ENCODE measurements around the gene ITPKC. TPM values are rescaled to one million over a fixed set of nuclear protein-coding genes. Genes with fewer than 3 reads are reported as not detected.

ITPKC gene
- total RNA-seq = 100 to 1,000 TPM in 2 of 4 donors, 10 to 100 TPM in 2; 58.5 to 127 (median 95.7) TPM

GRCh38 chr19:40716482-40717324 lies at the start of gene ITPKC, which contains the start of gene COQ8B:
TSS of gene ITPKC (plus strand) at chr19:40717112. CDS start at chr19:40717136, 24 bp downstream.
TSS of gene COQ8B (minus strand) at chr19:40716886. CDS start at chr19:40714632, 2,254 bp downstream.
- H3K27ac ChIP-seq = peak within 1 kb of the TSS; percentile 98 to 100 (median 100)
- peak; percentile 89 for DNase-seq
- intact Hi-C loops (cut with DNase I) = loop anchor here (5.0 kb wide), 1 partner anchor 109 kb away; no protein-coding TSS in a partner anchor
- no peaks in the 10 kb centered on the region for H3K9me3 ChIP-seq
- H3K4me1 ChIP-seq = peaks cover 24 to 74% (median 42%) of the 10 kb centered on the region in 3 donors
- peak in 3 of 4 donors; percentile 86 to 91 (median 89) for TF ChIP-seq POLR2A (IDR thresholded peaks at IDR 0.05)
- peak in 4 of 6 experiments; percentile 18 to 45 (median 42) for TF ChIP-seq CTCF (IDR thresholded peaks at IDR 0.05)
- peaks cover 0 to 24% (median 0%) of the 10 kb centered on the region in 3 donors for H3K36me3 ChIP-seq
- H3K4me3 ChIP-seq = peak within 1 kb of the TSS; percentile 81 to 94 (median 92)
- no peaks in the 10 kb centered on the region for H3K27me3 ChIP-seq
- 0% methylated on average over 11 to 15 of the region's 76 CpGs for whole genome bisulfite sequencing, 2 donors

- Histone ChIP-seq H3K27me3 (no peaks in the 10 kb centered on the region), H3K4me3 (no peak overlapping the region), H3K4me1 (peaks cover 5 to 27% (median 11%) of the 10 kb centered on the region in 3 donors), H3K36me3 (peaks cover 15 to 59% (median 24%) of the 10 kb centered on the region in 3 donors), H3K27ac (peak overlapping the region in 2 of 4 donors; percentile 84 to 93), H3K9me3 (no peaks in the 10 kb centered on the region)
- intact Hi-C loops (cut with DNase I) = loop anchor here (10.0 kb wide), 1 partner anchor 467 kb away; no protein-coding TSS in a partner anchor
- TF ChIP-seq CTCF (IDR thresholded peaks at IDR 0.05) (no peak), POLR2A (IDR thresholded peaks at IDR 0.05) (no peak)
- 80% methylated on average over 1 of the region's 14 CpGs; no CpG with 5 or more reads in 1 of the 2 donors for WGBS, 2 donors
- no peak for DNase-seq
Measured at GRCh38 chr19:40667602-40668001, 49.3 kb upstream of the ITPKC start.

- H3K27ac ChIP-seq = no peak overlapping the region
- H3K4me1 ChIP-seq = peaks cover 0 to 23% (median 5%) of the 10 kb centered on the region in 3 donors
- WGBS, 2 donors = 90 to 94% methylated on average over 5 to 7 of the region's 7 CpGs
- intact Hi-C loops (cut with DNase I) = loop anchor here (10.0 kb wide), 1 partner anchor 466 kb away; no protein-coding TSS in a partner anchor
- H3K27me3 ChIP-seq = no peaks in the 10 kb centered on the region
- H3K9me3 ChIP-seq = no peaks in the 10 kb centered on the region
- H3K4me3 ChIP-seq = no peak overlapping the region
- DNase-seq = no peak
- no peak for TF ChIP-seq CTCF (IDR thresholded peaks at IDR 0.05)
- TF ChIP-seq POLR2A (IDR thresholded peaks at IDR 0.05) = no peak
- peaks cover 20 to 74% (median 32%) of the 10 kb centered on the region in 3 donors for H3K36me3 ChIP-seq
Measured at GRCh38 chr19:40668991-40669614, 47.8 kb upstream of the ITPKC start.

GRCh38 chr19:40671404-40671803 lies 45.5 kb upstream of the ITPKC start:
- peaks cover 20 to 95% (median 32%) of the 10 kb centered on the region in 3 donors for H3K36me3 ChIP-seq
- no peak for DNase-seq
- TF ChIP-seq POLR2A (IDR thresholded peaks at IDR 0.05) = no peak
- no peak for TF ChIP-seq CTCF (IDR thresholded peaks at IDR 0.05)
- H3K9me3 ChIP-seq = no peaks in the 10 kb centered on the region
- intact Hi-C loops (cut with DNase I) = no loop called here
- 53 to 73% methylated on average over 9 of the region's 9 CpGs for WGBS, 2 donors
- peaks cover 0 to 22% (median 5%) of the 10 kb centered on the region in 3 donors for H3K4me1 ChIP-seq
- H3K4me3 ChIP-seq = no peak overlapping the region
- H3K27ac ChIP-seq = no peak overlapping the region
- H3K27me3 ChIP-seq = no peaks in the 10 kb centered on the region
